SJCRH30 (cell line): ENCODE data around the gene EZH1. TPM values are rescaled to one million over a fixed set of nuclear protein-coding genes. Genes with fewer than 3 reads are reported as not detected.
"Not testable (repeated sequence)": the region's sequence is repeated elsewhere in the genome, so short reads cannot be mapped to it uniquely, and the experiment has no call there.

ENCODE experiments used
- DNase-seq, 2 experiments: peaks; one replicate each; pipeline ENCODE4 v3.0.0-alpha.2; 2015 to 2020
- H3K27ac ChIP-seq: fragments of 250-450 bp; sonication (Bioruptor Pico); 2 replicates; pipeline ENCODE4 v1.5.1; 2020; ENCODE audit warnings: mild to moderate bottlenecking, moderate library complexity
- H3K27me3 ChIP-seq: fragments of 250-450 bp; sonication (Bioruptor Pico); 2 replicates; pipeline ENCODE4 v1.5.1; 2020; ENCODE audit warnings: mild to moderate bottlenecking, moderate library complexity
- H3K36me3 ChIP-seq: fragments of 250-450 bp; sonication (Bioruptor Pico); 2 replicates; pipeline ENCODE4 v1.5.1; 2020; ENCODE audit warnings: mild to moderate bottlenecking, moderate library complexity
- H3K4me1 ChIP-seq: fragments of 250-450 bp; sonication (Bioruptor Pico); 2 replicates; pipeline ENCODE4 v1.5.1; 2020; ENCODE audit warnings: mild to moderate bottlenecking, moderate library complexity
- H3K4me3 ChIP-seq: fragments of 250-450 bp; sonication (Bioruptor Pico); 2 replicates; pipeline ENCODE4 v1.5.1; 2020; ENCODE audit warnings: mild to moderate bottlenecking, moderate library complexity
- H3K9me3 ChIP-seq: fragments of 250-450 bp; sonication (Bioruptor Pico); replicated peaks from 2 replicates; pipeline ENCODE4 v1.5.1; 2020; ENCODE audit warnings: mild to moderate bottlenecking, moderate library complexity
- total RNA-seq: library from RNA; depleted of rRNA; stranded (reverse); fragments of >200 nt; shearing (Covaris generic); gene quantifications from 2 replicates; pipeline ENCODE4 v1.2.3, GENCODE V29; 2014

The EZH1 gene
- total RNA-seq, 1 experiment from 2014 or later: 27.0 TPM

GRCh38 chr17:42754782-42755181, 9.9 kb upstream of the EZH1 start:
- Histone ChIP-seq H3K9me3 (no peaks in the 10 kb centered on the region), H3K4me1 (peaks cover 4% of the 10 kb centered on the region; the same call in 1 of the 2 replicates), H3K27me3 (no peaks in the 10 kb centered on the region), H3K36me3 (no peaks in the 10 kb centered on the region), H3K4me3 (no peak overlapping the region), H3K27ac (no peak overlapping the region)
- no peak for DNase-seq

GRCh38 chr17:42751628-42752027, 6.8 kb upstream of the EZH1 start:
- no peak for DNase-seq
- H3K27ac ChIP-seq: no peak overlapping the region
- H3K27me3 ChIP-seq: no peaks in the 10 kb centered on the region

GRCh38 chr17:42750739-42751344, 6.0 kb upstream of the EZH1 start:
- no peaks in the 10 kb centered on the region for H3K9me3 ChIP-seq
- H3K36me3 ChIP-seq: no peaks in the 10 kb centered on the region
- H3K27me3 ChIP-seq: no peaks in the 10 kb centered on the region
- no peaks in the 10 kb centered on the region; the same call in 1 of the 2 replicates for H3K4me1 ChIP-seq
- no peak for DNase-seq
- no peak overlapping the region for H3K27ac ChIP-seq
- H3K4me3 ChIP-seq: no peak overlapping the region

More at GRCh38 chr17:42751628-42752027, 6.8 kb upstream of the EZH1 start:
- H3K4me1 ChIP-seq: no peaks in the 10 kb centered on the region; the same call in 1 of the 2 replicates
- no peaks in the 10 kb centered on the region for H3K36me3 ChIP-seq
- no peaks in the 10 kb centered on the region for H3K9me3 ChIP-seq
- no peak overlapping the region for H3K4me3 ChIP-seq

GRCh38 chr17:42748908-42749798, 4.3 kb upstream of the EZH1 start:
- no peaks in the 10 kb centered on the region for H3K27me3 ChIP-seq
- DNase-seq: no peak
- H3K4me1 ChIP-seq: no peaks in the 10 kb centered on the region; the same call in 1 of the 2 replicates
- no peak overlapping the region for H3K27ac ChIP-seq
- no peaks in the 10 kb centered on the region for H3K36me3 ChIP-seq
- no peak overlapping the region for H3K4me3 ChIP-seq
- H3K9me3 ChIP-seq: no peaks in the 10 kb centered on the region

- H3K27ac ChIP-seq: no peak overlapping the region
- H3K9me3 ChIP-seq: no peaks in the 10 kb centered on the region
- no peaks in the 10 kb centered on the region for H3K27me3 ChIP-seq
- DNase-seq: no peak
- H3K4me1 ChIP-seq: peaks cover 4% of the 10 kb centered on the region; the same call in 1 of the 2 replicates
- no peaks in the 10 kb centered on the region for H3K36me3 ChIP-seq
- H3K4me3 ChIP-seq: no peak overlapping the region
Observed at GRCh38 chr17:42748202-42748907, 3.5 kb upstream of the EZH1 start.

- Histone ChIP-seq H3K4me3 (peak overlapping the region; percentile 72), H3K4me1 (peaks cover 4% of the 10 kb centered on the region; the same call in 1 of the 2 replicates), H3K27me3 (no peaks in the 10 kb centered on the region), H3K27ac (peak overlapping the region; percentile 55), H3K9me3 (no peaks in the 10 kb centered on the region), H3K36me3 (no peaks in the 10 kb centered on the region)
- DNase-seq: peak; percentile 81 to 82
Observed at GRCh38 chr17:42744283-42744805, 496 bp downstream of the EZH1 start.

- Histone ChIP-seq H3K27ac (peak overlapping the region; percentile 55; the same call in 1 of the 2 replicates), H3K36me3 (no peaks in the 10 kb centered on the region), H3K4me3 (peak overlapping the region; percentile 72), H3K9me3 (no peaks in the 10 kb centered on the region), H3K27me3 (no peaks in the 10 kb centered on the region), H3K4me1 (peaks cover 4% of the 10 kb centered on the region; the same call in 1 of the 2 replicates)
- no peak for DNase-seq
Observed at GRCh38 chr17:42743595-42744282, 1.1 kb downstream of the EZH1 start.

- not testable (repeated sequence) for H3K4me1 ChIP-seq, H3K4me3 ChIP-seq, H3K27me3 ChIP-seq, H3K27ac ChIP-seq, H3K9me3 ChIP-seq, DNase-seq, H3K36me3 ChIP-seq
Observed at GRCh38 chr17:42742916-42743315, 1.9 kb downstream of the EZH1 start.

GRCh38 chr17:42740699-42741098, 4.1 kb downstream of the EZH1 start:
- H3K9me3 ChIP-seq: no peaks in the 10 kb centered on the region
- DNase-seq: no peak
- no peak overlapping the region for H3K4me3 ChIP-seq
- H3K36me3 ChIP-seq: no peaks in the 10 kb centered on the region
- no peaks in the 10 kb centered on the region for H3K27me3 ChIP-seq
- no peak overlapping the region for H3K27ac ChIP-seq
- peaks cover 4% of the 10 kb centered on the region; the same call in 1 of the 2 replicates for H3K4me1 ChIP-seq

GRCh38 chr17:42725143-42725542, 19.7 kb downstream of the EZH1 start:
- DNase-seq: no peak

GRCh38 chr17:42723636-42724035, 21.2 kb downstream of the EZH1 start:
- Histone ChIP-seq H3K27ac (no peak overlapping the region), H3K9me3 (no peaks in the 10 kb centered on the region), H3K27me3 (no peaks in the 10 kb centered on the region), H3K36me3 (peaks cover 31% of the 10 kb centered on the region), H3K4me3 (no peak overlapping the region), H3K4me1 (no peaks in the 10 kb centered on the region)
- DNase-seq: no peak

More at GRCh38 chr17:42725143-42725542, 19.7 kb downstream of the EZH1 start:
- Histone ChIP-seq H3K9me3 (no peaks in the 10 kb centered on the region), H3K4me3 (no peak overlapping the region), H3K36me3 (peaks cover 27% of the 10 kb centered on the region), H3K27ac (no peak overlapping the region), H3K27me3 (no peaks in the 10 kb centered on the region), H3K4me1 (no peaks in the 10 kb centered on the region)

GRCh38 chr17:42720996-42721583, 23.8 kb downstream of the EZH1 start:
- H3K27me3 ChIP-seq: no peaks in the 10 kb centered on the region
- H3K9me3 ChIP-seq: no peaks in the 10 kb centered on the region
- H3K4me3 ChIP-seq: no peak overlapping the region
- peak; percentile 55 to 82 for DNase-seq
- H3K27ac ChIP-seq: no peak overlapping the region
- H3K36me3 ChIP-seq: peaks cover 21% of the 10 kb centered on the region
- H3K4me1 ChIP-seq: no peaks in the 10 kb centered on the region

GRCh38 chr17:42709561-42709960, 35.3 kb downstream of the EZH1 start:
- Histone ChIP-seq H3K4me3 (no peak overlapping the region), H3K27ac (no peak overlapping the region), H3K27me3 (no peaks in the 10 kb centered on the region), H3K36me3 (peaks cover 37% of the 10 kb centered on the region), H3K9me3 (no peaks in the 10 kb centered on the region), H3K4me1 (no peaks in the 10 kb centered on the region)
- DNase-seq: no peak

- H3K27me3 ChIP-seq: no peaks in the 10 kb centered on the region
- DNase-seq: no peak
- no peaks in the 10 kb centered on the region for H3K4me1 ChIP-seq
- H3K36me3 ChIP-seq: peaks cover 39% of the 10 kb centered on the region
- H3K27ac ChIP-seq: no peak overlapping the region
- no peak overlapping the region for H3K4me3 ChIP-seq
- no peaks in the 10 kb centered on the region for H3K9me3 ChIP-seq
Observed at GRCh38 chr17:42708588-42708987, 36.3 kb downstream of the EZH1 start.
